GM18498 (cell line): Measurements from ENCODE around the gene TMEM245.

Experiments used
- ATAC-seq: cut with Tn5 transposase; IDR thresholded peaks from one replicate; pipeline ENCODE4 v1.9.1; 2021; ENCODE audit warnings: mild to moderate bottlenecking, moderate library complexity; ENCODE audit not compliant: unreplicated experiment

The TMEM245 gene

GRCh38 chr9:109107402-109108240 is 12.1 kb downstream of the TMEM245 start:
- no peak for ATAC-seq

- peak; percentile 65 for ATAC-seq
These were observed 17.9 kb downstream of the TMEM245 start for GRCh38 chr9:109101810-109102209.

DNA sequence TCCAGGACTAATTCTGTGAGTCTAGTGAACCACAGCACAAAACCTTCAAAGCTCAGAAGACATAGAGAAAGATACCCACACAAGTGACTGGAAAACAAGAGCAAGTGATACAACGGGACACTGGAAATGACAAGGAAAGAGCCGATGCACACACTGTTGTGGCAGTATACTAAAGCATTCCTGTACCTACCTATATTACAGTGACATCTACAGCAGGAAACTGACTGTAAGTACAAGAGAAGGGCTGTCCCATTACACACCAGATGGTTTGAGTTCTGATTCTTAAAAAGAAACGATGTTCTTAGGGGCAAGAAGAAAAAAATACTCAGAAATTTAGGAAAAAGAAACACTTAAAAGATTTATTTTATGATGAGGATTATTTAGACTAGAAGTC is 18.5 kb downstream of the TMEM245 start:
- no peak for ATAC-seq

DNA sequence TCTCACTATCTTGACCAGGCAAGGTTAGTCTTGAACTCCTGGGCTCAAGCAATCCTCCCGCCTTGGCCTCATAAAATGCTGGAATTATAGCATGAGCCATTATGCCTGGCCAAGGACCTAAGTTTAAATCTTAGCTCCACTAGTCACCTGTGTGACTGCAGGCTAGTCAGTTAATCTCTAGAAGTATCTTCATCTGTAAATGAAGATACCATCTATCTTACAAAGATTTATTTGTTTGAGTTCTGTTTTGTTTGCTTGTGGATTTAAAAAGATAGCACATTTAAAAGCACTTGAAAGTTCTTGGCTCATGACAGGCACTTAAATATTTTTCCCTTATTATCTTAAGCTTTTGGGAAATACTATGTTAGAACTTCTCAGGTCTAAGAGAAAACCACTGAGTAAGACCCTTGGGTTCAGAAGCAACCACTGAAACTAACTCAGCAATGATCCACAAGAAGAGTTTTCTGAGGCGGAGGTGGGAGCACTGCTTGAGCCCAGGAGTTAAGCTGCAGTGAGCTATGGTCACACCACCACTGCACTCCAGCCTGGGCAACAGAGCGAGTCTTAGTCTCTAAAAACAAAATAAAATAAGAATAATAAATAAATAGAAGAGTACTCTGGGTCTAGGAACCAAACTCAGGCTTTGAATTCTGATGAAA is 19.1 kb downstream of the TMEM245 start:
- no peak for ATAC-seq

GRCh38 chr9:109098960-109099308 is 20.8 kb downstream of the TMEM245 start:
- ATAC-seq, result no peak

DNA sequence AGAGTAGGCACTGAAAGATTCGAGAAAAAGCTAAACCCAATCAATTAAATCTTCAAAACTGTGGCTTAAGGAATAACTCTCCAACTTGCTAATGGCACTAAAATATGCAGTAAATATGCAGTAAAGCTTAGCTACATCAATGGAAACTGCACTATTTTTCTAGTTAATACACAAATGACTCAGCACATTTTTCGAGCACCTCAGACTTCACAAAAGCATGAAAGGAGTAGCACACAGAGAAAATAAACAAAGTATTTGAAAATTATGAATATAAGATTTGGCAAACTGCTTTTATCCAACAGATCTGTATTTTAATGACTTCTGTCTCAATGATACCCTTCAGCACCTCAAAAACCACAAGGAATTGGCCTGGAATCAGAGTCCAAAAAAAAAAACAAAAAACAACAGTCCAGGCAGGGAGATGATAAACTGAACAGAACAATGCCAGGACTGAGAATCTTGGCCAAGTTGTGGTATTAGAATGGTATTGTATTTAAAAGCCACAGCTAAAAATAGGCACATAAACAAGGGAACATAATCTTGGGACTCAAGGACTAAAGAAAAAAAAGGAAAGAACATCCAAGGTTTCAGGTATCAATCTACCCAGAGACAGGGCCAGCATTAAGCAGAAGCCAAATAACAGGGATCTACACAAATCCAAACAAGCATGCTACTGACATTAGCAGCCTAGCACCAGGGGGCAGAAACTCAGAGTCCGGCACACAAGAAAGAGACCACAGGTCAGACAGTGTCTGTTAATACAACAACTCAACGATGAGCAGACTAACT is 21.4 kb downstream of the TMEM245 start:
- no peak for ATAC-seq

DNA sequence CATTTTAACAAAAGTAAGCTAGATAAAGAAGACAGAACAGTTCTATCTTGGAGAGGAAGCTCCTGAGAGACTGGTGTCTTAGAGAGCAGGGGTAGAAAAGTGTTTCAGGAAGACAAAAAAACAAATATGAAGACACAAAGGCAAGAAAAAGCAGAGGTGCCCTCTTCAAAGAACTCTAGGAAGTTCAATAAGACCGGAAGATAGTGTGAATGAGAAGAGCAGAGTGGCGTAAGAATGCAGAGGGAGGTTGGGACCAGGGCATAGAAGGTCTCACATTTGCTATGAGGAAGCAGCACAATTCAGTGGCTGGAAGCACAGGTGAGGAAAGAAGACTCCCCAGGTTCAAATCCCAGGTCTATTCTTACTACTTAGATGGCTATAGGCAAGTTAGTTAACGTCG is 22.6 kb downstream of the TMEM245 start:
- ATAC-seq, result no peak

- ATAC-seq, result no peak
These were observed 24.4 kb downstream of the TMEM245 start for GRCh38 chr9:109095321-109095720.

GRCh38 chr9:109094268-109094667 is 25.5 kb downstream of the TMEM245 start:
- no peak for ATAC-seq

GRCh38 chr9:109092587-109092986 is 27.2 kb downstream of the TMEM245 start:
- no peak for ATAC-seq

DNA sequence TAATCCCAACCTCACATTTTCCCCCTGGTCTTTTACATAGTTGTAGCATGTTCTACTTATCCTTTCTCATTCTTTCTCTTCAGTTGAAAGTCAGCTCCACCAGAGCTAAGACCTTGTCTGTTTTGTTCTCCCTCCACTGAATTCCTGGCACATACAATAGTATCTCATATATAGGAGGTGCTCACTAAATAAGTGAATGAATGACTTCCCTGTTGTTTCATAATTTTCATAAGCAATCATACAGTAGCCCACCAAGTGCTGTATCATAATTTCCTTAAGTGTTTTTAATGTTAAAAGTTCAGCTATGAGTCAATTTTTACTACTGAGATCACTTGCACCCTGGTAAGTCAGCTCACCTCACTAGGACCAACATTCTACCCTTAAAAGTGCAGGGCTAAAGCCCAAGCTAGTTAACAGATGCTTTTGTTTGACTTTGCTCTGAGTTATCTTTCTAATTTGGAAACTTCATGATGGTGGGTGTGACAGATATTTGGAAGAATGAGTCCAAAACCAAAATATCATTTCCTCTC is 27.6 kb downstream of the TMEM245 start:
- no peak for ATAC-seq

GRCh38 chr9:109088221-109088620 is 31.5 kb downstream of the TMEM245 start:
- ATAC-seq, result no peak

DNA sequence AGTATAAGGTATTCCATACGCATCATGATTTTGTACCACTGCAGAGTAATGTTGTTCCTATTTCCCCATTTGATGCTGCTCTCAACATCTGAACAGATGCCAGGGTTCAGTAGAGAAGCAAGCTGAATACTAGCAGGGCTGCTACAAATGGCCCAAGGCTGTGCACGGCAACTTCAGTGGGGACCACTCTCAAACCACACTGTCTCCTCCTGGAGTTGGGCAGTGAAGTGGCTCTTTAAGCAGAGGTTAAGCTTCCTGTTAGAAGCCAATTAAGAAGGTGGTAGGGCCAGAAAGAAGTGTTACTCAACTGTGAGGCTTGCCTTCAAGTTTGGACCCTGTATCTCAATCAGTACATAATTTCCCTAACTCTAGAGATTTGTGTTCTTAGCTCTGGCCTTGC is 32.0 kb downstream of the TMEM245 start:
- ATAC-seq, result no peak

GRCh38 chr9:109086221-109086620 is 33.5 kb downstream of the TMEM245 start:
- peak; percentile 68 for ATAC-seq

GRCh38 chr9:109085510-109085909 is 34.2 kb downstream of the TMEM245 start:
- no peak for ATAC-seq

GRCh38 chr9:109083813-109084405 is 35.8 kb downstream of the TMEM245 start:
- no peak for ATAC-seq

GRCh38 chr9:109083141-109083540 is 36.6 kb downstream of the TMEM245 start:
- no peak for ATAC-seq

DNA sequence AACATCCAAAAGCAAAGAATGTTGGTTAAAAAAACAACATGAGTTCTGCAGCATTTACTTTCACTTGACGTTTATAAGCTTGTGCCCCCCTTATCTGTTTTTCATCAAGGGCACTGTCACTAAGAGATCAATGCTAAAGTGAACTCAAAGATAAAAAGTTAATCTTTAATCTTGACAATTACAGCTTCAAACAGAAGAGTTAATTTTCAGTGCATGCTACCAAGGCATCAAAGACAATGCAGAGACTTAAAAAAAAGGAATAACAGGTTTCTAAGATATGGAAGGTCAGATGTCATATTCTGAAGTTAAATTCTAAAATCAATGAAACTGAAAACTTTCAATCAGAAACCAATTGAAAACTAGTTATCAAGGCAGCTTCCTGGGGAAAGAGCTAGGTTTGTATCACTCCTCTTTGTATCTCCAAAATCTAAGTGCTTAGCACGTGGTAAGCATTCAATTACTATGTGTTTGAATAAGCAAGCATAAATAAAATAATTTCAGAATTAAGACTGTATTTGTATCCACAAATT is 37.6 kb downstream of the TMEM245 start:
- ATAC-seq, result no peak

GRCh38 chr9:109074236-109074889 is 45.4 kb downstream of the TMEM245 start:
- no peak for ATAC-seq

DNA sequence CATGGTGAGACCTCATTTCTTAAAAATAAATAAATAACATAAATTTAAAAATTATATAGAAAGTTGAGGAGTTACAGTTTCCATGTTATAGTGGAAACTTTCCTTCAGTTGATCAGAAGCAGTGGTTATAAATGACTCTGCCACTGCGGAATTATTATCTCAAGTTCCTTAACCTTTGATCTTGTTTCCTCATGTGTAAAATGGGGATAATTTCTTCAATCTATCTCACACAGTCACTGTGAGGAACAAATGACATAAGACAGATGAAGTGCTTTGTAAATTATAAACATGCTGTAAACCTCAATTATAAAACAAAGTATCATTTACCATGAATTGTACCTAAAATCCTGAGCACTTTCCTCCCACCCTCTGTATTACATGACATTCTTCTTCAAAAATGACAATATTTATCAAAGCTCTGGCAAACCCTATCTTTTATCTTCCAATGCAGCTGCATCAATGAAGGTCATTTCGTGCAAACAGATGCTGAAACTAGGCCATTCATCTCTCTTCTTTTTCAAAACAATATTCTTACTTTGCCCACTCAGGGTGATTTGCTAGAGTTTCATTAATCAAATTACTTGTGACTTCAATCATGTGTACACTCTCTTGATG is 46.8 kb downstream of the TMEM245 start:
- ATAC-seq, result no peak
